GM18526 (cell line): Measurements from ENCODE around the gene CDK13.
A peak's percentile ranks its signal among the peaks of the same experiment; 100 is the strongest.

Experiments
- POLR2A ChIP-seq: IDR thresholded peaks from 3 replicates; pipeline ENCODE4 v1.6.1; 2011; ENCODE audit not compliant: insufficient read length; ENCODE audit errors: extremely low read depth

Gene CDK13

GRCh38 chr7:39949971-39950472 lies at the start of gene CDK13:
CDK13 (plus strand) TSS chr7:39950256; CDS start chr7:39950642, 386 bp downstream.
- peak; percentile 75 for TF ChIP-seq POLR2A

DNA sequence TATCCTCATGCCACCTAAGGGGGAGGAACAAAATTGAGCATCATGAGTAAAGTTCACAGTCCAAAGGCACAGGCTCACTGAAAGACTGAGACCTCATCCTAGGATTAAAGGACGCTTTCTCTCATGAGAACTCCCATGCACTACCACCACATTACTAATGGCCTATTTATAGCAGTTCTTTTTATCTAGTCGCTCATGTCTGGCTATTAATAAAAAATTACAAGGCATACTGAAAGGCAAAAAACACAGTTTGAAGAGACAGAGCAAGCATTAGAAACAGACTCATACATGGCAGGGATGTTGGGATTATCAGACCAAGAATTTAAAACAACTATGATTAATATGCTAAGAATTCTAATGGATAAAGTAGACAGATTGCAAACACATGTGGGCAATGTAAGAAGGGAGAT lies 46.0 kb upstream of the CDK13 start:
- TF ChIP-seq POLR2A: no peak

DNA sequence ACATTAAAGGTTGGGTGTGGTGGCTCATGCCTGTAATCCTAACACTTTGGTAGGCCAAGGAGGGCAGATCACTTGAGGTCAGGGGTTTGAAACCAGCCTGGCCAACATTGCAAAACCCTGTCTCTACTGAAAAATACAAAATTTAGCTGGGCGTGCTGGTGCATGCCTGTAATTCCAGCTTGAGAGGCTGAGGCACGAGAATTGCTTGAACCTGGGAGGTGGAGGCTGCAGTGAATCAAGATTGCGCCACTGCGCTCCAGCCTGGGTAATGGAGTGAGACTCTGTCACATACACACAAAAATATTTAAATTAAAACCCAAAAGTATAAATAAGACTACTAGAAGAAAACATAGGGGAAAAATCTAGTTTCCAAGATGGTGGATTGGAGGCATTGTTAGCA lies 41.9 kb upstream of the CDK13 start:
- TF ChIP-seq POLR2A: no peak

DNA sequence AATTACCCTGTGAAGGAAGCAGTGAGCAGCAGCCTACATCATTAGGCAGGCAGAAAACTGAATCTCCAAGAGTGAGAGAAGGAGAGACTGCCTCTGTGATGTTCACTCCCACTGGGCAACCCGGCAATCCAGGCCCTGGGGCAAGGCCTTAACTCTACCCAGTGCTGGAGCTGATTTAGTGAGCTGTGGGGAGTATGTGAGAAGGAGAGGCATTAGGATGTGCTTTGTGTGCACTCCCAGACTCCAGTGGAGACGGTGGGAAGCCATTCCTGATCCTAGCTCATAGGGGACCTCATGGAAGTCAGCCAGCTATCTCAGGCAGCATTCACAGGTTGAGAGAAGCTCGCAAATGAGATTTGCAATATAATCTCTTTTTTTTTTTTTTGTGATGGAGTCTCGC lies 41.1 kb upstream of the CDK13 start:
- TF ChIP-seq POLR2A: no peak

GRCh38 chr7:39909526-39909925 lies 40.5 kb upstream of the CDK13 start:
- TF ChIP-seq POLR2A: no peak

DNA sequence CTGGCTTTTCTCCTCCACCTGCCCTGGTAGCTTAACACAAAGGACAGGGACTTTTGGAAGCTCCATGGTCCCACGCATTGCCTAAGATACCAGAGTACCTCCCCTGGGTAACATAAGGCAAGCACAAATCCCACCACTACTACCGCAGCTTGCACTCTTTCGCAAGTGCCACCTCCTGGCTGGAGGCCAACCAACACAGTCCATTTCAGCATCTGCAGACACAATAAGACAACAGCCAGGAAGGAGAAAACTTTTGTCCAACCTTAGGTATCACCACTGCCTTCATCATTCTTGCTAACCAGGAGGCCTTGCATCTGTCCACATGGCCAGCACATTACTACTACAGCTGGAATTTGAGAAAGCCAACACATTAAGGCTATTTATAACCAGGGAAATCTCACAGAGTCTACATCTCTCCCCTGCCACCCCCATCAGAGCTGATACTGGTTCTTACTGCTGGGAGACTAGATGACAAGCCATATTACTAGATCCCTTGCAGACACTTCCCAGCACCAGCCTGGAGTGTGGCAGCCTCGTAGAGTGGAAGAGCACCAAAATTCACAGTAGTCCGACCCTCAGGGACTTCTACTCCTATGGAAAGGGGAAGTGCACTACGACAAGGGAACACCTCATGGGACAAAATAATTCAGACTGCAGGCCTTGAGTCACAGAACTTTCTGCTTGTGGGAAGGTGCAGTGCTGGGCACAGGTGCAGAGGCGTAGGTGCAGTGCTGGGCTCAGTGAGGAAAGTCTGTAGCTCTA lies 39.8 kb upstream of the CDK13 start:
- no peak for TF ChIP-seq POLR2A

DNA sequence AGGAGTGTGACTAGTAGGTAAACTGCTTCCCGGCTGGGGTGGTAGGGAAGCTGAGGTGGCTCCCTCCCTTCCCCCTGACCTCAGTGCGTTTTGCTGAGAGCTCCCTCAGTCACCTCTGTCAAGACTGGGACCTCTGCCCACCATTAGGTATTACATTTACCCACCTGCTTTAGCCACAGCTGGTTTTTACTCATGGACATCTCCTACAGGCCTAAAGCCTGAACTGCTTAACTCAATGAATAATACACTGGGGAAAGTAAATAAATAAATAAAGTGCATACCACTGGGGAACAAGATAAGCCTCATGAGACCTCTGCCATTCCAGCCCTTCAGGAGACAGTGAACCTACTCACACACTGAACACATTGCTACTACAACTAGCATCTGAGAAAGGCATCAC lies 38.9 kb upstream of the CDK13 start:
- TF ChIP-seq POLR2A: no peak

DNA sequence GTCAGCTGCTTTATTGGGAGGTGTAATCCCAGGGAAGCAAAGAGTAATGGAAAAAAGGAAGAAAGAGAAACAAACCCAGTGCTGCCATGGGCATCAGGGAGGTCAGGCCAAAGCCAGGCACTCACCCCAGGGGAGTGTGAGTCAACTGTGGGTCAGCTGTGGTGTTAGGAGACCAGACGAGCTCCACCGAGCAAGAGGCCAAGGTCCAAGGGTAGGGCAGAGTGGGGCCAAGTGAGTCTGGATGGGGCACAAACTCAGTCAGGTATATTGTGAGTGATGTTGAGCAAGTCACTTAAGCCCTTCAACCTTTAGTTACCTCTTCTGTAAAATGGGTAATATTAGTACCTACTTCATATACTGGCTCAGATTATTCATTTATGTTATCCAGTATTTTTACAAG lies 30.4 kb upstream of the CDK13 start:
- no peak for TF ChIP-seq POLR2A

DNA sequence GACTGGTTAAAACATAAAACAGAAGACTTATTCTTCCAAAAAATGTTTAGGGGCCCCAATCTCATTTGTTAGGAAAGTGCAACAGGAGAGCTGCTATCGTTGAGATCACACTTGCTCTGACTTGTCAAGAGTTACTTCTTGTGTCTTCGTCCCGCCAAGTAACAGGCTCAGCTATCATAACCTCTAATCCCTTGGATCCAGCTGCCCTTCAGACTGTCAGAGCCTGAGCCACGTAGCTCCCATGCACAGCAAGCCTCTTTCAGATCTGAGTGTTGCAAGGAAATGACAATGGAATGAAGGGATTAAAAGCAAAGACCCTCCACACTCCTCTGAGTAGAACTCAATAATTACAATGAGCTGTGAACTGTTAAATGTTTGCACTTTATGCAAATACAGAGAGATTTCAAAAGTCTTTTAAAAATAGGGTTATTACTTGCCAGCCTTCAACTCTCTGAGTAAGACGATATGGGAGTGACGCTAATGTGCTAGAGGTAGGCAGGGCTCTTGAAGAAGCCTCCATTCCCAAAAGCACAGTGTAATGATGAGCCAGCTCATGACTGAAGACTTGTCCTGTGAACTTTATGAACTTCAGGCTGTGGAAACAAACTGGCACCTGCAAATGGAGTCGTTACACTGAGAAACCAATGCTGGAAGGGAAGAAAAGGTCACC lies 28.4 kb upstream of the CDK13 start:
- no peak for TF ChIP-seq POLR2A

- no peak for TF ChIP-seq POLR2A
Measured at GRCh38 chr7:39922580-39922979, 27.5 kb upstream of the CDK13 start.

- no peak for TF ChIP-seq POLR2A
Measured at GRCh38 chr7:39923091-39923490, 27.0 kb upstream of the CDK13 start.

GRCh38 chr7:39924122-39924521 lies 25.9 kb upstream of the CDK13 start:
- TF ChIP-seq POLR2A: no peak

- TF ChIP-seq POLR2A: no peak
Measured at GRCh38 chr7:39926111-39926510, 23.9 kb upstream of the CDK13 start.

- TF ChIP-seq POLR2A: no peak
Measured at GRCh38 chr7:39927018-39927417, 23.0 kb upstream of the CDK13 start.

GRCh38 chr7:39934132-39934531 lies 15.9 kb upstream of the CDK13 start:
- no peak for TF ChIP-seq POLR2A

GRCh38 chr7:39936761-39937160 lies 13.3 kb upstream of the CDK13 start:
- no peak for TF ChIP-seq POLR2A

GRCh38 chr7:39937366-39938153 lies 12.5 kb upstream of the CDK13 start:
- TF ChIP-seq POLR2A: no peak
